Left lobe of liver (tissue), 2 donors: ENCODE results near the gene RNF4. TPM values are rescaled to one million over a fixed set of nuclear protein-coding genes. Genes with fewer than 3 reads are reported as not detected.
A peak's percentile ranks its signal among the peaks of the same experiment; 100 is the strongest.
"Not testable (repeated sequence)": the region's sequence is repeated elsewhere in the genome, so short reads cannot be mapped to it uniquely, and the experiment has no call there.

ENCODE experiments used
- ATAC-seq: fragments of 200-7000 bp; cut with Tn5 transposase; one replicate; pipeline ENCODE4 v1.9.1; 2020; ENCODE audit warnings: mild to moderate bottlenecking, moderate library complexity
- DNase-seq: peaks from one replicate; pipeline ENCODE4 v3.0.0-alpha.2; 2020; ENCODE audit warnings: low spot score
- total RNA-seq: library from RNA; stranded (reverse); gene quantifications from one replicate; pipeline ENCODE4 v1.2.1, GENCODE V29; 2021
- donor health status: DM: no; HTN: no; CAD: no; lungs with moderate emphysema.
- donor health status: DM: no; HTN: yes; CAD: no.

Gene RNF4
- total RNA-seq, 1 donor from 2014 or later = 16.7 TPM

DNA sequence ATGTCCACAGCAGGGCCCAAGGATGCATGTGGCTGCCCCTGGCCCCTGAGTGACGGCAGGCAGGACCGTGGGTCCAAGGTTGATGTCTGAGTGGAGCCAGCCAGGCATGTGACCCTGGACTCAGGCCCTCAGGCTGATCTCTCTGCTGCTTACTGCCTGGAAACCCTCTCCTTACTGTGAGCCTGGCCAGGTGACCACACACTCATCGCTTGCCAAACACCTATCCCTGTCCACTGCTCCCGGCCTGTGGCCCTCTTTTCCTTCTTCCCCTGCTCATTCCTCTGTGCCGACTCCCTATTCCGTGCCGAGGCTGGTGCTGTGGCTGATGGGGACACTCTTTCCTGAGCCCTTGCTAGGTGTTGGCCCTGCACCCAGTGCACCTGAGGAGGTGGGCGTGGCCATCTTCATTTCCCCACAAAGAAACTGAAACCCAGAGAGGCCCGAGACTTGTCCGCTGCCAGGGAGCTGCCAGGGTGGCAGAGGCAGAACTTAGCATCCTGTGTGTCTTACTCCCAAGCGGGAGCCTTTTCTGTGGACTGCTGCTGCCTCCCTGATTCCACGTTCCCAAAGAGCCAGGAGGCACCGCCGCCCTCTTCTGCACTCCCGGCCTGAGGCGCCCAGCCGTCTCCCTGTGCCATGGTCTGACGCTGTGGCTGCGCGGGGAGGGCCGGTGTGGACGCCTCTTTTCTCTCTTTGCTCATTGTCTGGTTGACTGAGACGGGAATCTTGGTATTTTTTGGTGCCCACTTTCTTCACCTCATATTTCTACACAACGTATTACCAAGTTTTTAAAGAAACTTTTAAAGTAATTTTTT is 11.2 kb upstream of the RNF4 start:
- DNase-seq (no peak), ATAC-seq (no peak)

DNA sequence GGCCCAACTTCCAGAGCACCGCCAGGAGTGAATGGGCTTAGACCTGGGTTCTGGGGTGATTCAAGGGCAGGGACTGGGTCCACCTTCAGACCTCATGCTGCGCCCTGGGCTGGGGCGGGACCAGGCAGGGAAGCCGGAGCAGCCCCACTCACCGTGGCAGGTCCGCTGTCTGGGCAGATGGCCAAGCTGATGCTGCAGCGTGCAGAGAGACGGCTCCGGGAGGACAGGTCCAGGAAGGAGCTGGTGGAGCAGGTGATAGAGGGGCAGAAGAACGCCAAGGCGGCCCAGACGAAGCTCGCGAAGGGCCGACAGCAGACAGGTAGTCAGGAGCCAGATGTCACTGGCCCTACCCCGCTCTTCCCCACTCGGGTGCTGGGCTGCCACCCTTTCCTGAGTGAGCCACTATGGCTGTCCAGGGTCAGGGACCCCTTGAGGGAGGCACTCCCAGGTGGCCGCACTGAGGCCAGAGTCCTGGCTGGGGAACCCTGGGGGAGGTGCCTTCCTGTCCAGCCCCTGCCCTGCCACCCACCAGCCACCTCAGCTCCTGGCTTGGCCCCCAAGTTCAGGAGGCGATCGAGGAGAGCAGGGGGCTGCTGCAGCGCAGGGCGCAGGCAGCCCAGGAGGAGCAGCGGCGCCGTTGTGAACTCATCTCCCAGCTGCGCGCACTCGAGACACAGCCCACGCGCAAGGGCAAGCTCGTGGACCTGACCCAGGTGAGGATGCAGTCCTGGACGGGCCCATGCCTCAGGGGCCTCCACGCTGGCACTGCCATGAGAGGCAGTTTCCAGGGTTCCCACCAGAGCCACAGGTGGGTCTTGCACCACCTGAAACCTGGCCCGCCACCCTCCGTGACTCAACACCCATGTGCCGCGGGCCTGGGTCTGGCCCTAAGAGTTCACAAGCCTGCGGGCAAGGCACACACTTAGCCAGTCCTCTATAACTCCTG is 10.1 kb upstream of the RNF4 start:
- ATAC-seq (no peak), DNase-seq (no peak)

DNA sequence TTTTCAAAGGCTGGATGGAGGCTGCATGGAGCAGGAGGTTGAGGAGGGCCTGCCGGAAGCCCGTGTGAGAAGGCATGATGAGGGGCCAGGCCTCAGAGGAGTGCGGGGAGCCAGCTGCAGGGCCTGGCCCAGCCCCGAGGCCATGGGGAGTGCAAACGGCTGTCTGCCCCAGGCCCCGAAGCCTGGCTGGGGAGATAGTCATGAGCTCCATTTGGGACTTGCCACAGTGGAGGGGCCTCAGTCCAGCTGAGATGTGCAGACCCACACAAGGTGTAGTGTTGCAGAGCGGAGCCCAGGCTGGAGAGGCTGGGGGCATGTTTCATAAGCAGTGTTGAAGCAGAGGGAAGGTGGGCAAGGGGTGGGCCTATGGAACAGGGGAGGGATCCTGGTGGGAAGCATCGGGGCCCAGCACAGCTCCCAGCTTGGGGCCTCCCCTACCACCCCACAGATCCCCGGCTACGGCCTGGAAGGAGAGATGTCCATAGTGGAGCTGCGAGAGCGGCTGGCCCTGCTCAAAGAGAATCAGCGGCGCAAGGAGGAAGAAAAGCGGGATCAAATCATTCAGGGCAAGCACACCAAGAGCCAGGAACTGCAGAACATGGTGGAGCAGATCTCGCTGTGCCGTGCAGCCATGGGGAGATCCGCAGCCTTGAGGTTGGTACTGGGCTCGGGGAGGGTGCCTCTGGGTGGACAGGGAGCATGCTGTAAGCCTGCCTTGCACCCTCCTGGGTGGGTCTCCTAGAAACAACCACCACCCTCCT is 9.1 kb upstream of the RNF4 start:
- no peak for DNase-seq

DNA sequence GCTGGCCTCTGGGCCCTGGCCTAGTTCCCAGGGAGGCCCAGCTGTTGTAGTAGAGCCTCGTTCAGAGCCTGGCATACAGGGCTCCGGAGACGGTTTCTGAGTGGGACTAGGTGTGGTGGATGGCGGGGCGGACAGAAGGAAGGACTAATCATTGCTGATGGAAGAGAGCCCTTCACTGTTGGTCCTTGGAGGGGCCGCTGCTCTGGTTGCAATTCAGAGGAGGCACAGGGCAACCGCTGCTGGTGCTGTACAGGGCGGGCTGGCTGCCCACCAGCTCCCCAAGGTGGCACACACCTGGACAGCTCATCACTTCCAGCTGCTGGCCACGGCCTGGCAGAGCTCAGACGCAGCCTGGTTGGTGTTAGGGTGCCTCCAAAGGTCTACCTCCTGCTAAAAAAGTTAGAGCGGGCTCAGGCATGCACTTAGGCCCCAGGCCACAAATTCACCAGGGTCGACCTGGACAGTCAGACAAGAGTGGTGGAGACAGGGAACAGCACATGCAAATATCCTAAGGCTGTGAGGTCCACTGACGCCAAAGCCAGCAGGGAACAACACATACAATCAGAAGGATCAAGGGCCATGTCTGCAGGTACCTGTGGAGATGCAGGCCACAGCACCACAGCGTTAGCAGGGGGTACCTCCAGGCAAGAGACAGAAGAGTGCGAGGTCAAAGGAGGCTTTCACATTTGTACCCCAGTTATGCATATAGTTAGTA is 7.5 kb upstream of the RNF4 start:
- no peak for DNase-seq
- ATAC-seq = no peak

More for the DNA sequence above, 9.1 kb upstream of the RNF4 start:
- ATAC-seq = no peak

DNA sequence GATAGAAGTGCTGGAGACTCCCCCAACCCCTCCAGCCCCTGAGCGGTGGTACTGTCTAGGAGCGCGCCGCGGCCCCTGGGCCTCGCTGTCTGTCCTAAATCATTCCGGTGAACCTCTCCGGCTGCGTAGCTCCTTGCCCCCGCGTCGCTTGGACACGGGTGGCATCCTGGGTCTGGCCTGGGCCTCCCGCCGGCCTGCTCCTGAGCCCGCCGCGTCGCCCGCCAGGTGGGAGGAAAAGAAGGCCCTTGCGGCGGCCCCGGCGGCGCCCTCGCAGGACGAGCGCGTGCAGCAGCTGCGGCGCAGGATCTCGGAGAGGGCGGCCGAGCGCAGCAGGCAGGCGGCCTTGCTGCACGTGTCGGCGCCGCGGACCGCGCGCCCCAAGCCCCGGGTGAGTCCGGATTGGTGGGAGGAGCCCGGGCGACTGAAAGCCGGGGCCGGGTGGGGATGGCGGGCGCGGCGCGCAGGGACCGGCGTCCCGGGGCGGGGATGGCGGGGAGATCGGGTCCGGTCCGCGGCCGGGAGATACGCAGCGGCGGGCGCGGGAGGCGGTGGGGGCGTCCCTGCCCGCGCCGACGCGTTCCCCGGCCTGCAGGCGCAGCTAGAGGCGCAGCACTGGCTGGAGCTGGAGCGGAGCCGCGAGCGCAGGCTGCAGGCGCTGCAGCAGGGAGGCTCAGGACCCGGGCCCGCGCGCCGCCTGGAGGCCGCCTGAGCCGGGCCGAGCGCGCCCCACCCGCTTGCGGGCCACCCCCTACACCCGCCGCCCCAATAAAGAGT is 6.5 kb upstream of the RNF4 start:
- DNase-seq = peak; percentile 67
- ATAC-seq = peak; percentile 96

DNA sequence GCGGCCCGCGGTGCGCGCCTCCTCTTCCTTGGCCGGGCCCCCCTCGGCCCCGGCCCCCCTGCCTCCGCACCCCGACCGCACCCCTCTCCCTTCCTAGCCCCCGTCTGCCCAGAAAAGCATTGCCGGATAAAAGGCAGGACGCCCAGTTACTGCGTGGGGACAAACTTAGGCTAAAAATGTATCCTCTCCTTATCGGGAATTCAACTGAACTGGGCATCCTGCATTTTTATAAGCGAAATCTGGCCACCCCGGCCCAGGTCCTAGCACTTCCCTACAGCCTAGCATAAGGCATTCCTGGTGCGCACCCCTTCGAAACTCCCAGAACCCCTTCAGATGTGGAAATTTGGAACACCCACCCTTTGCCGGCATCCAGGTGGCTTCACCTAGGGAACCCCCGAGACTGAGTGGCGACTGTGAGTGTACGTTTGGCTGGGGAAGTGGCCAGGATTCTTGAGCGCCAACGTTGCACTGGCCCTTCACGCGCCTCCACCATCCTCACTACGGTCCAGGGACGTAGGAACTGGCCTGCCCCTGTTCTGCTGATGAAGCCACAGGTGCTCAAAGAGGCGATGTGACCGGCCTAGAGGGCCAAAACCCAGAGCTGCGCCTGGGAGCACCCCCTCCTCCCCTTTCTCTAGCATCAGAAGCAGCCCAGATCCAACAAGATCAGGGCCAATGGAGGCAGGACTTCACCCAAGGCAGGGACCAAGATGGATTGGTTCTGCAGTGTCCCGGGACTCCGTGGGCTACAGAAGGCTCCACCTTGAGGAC is 5.7 kb upstream of the RNF4 start:
- no peak for ATAC-seq
- no peak for DNase-seq

DNA sequence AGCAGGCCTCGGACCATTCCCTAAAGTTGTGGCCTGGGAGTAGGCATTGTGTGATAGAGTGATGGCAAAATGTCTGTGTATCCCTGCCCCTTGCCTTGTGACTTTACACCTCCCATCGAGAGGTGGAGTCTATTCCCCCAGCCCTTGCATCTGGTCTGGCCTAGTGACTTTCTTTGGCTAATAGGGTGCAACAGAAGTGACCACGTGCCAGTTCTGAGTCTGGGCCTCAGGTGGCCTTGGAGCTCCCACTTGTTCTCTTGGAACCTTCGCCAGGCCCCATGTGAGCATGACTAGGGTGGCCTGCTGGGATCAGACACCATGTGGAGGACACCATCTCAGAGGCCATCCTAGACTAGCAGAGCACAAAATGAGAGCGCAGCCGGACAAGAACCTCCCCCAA is 3.9 kb upstream of the RNF4 start:
- DNase-seq (no peak), ATAC-seq (no peak)

DNA sequence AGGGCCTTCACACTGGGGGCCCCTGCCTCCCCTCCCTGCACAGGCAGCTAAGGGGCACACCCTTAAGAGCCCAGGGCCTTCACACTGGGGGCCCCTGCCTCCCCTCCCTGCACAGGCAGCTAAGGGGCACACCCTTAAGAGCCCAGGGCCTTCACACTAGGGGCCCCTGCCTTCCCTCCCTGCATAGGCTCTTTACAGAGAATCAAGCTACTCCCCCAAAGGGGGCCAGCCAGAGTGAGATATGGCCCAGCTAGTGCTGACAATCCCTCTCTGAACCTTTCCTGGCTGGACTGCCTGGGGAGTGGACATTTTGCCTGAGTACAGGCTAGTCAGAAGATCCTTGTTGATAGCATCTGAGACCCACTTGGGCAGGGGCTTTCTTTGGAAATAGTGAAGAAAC is 3.4 kb upstream of the RNF4 start:
- not testable (repeated sequence) for DNase-seq, ATAC-seq

DNA sequence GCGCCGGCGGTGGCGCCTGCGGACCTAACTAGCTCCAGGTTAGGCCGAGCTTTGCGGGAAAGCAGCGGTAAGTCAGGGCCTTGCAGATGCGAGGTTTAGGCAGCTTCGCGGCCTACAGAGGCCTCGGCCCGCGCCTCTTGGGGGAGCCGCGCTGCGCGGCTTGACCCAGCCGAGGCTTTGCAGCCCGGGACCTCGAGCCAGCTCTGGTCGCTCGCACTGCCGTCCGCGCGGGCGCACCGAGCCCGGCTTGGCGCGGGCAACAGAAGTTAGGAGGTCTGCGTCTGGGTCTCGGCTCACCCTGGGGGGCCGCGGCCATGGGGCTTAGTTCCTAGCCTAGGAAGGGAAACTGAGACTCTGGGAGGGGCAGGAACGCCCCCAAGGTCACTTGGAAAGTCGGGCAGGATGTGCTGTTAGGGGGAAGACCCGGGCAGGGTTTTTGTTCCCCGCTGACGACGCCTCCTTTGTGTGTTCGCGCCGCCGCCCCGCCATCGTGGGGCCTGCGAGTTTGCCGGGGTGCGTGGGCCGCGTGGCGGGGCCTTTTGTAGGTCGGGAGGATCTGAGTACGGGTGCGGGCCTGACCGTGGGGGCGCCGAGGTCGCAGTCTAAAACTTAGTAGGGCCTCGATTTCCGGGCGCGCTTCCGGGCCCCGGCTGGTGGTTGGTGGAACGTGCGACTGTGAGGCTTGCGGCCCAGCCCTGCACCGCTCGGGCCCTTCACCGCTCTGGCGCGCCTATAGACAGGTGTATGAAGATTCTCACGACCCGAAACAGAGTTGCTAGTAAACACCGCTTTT is 482 bp downstream of the RNF4 start:
- peak; percentile 54 for ATAC-seq
- peak; percentile 56 for DNase-seq

DNA sequence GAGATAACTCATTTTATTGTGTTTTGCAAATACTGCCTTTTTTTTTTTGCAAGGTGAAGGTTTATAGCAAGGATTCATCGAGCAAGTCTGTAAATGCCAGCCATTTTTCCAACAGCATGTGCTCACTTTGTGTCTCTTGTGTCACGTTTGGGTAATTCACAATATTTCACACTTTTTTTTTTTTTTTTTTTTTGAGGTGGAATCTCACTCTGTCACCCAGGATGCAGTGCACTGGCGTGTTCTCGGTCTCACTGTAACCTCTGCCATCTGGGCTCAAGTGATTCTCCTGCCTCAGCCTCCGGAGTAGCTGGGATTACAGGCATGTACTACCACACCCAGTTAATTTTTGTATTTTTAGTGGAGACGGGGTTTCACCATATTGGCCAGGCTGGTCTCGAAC is 1.9 kb downstream of the RNF4 start:
- DNase-seq = no peak
- ATAC-seq = no peak

DNA sequence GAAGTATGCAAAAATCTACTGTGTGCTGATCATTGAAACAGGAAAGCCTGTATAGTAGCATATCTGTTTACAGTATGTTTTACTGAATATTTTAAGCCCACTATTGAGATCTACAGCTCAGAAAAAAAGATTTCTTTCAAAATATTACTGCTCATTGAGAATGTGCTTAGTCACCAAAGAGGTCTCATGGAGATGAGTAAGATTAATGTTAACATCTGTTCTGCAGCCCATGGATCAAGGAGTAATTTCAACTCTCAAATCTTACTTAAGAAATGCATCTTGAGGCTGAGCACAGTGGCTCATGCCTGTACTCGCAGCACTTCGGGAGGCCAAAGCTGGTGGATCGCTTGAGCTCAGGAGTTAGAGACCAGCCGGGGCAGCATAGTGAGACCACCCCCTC is 3.3 kb downstream of the RNF4 start:
- no peak for ATAC-seq
- DNase-seq = no peak

DNA sequence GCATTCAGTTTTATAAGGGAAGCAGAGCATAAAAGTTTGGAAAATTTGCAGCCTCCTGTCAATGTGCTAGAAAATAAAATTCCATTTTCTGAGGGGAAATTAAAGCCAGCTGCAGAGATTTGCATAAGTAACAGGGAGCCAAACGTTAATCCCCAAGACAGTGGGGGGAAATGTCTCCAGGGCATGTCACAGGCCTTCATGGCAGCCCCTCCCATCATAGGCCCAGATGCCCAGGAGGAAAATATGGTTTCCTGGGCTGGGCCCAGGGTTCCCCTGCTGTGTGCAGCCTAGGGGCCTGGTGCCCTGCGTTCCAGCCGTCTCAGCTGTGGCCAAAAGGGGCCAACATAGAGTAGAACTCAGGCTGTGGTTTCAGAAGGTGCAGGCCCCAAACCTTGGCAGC is 9.3 kb downstream of the RNF4 start:
- DNase-seq (no peak), ATAC-seq (no peak)

DNA sequence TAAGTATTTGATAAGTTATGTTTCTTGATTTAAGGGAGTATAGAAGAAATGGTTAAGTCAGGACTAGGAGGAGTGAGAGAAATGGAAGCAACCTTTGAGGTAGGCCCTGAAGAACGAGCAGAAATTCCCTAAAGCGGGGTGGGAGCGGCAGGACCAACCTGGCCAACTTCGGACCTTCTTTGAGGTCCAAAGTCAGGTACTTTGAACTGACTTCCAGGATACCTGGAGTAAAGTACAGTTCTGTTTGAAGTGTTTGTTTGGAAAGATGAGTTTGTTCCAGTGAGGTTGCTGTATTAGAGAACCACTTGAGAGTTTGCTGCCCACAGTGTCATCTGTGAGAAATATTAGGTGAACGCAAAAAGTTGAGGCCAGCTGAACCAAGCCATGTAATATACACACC is 11.7 kb downstream of the RNF4 start:
- ATAC-seq (peak; percentile 47), DNase-seq (no peak)

DNA sequence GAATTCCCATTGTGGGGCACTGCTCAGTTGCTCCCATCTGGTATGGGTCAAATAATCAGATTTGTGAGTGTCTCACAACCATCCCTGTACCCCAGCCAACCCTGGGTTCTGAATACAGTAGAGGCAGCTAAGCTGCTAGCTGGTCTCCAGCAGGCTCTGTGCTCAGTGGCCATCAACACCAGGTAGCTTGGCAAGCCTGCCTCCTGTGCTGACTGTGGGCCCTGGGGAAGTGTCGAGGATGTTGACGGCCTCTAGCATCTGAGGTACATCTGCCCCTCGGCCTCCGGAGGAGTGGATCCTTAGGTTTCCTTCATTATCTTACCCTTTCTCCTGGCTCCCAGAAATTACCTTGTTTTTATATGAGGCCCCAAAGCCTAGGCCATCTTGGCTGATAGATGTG is 13.3 kb downstream of the RNF4 start:
- DNase-seq (no peak), ATAC-seq (no peak)

DNA sequence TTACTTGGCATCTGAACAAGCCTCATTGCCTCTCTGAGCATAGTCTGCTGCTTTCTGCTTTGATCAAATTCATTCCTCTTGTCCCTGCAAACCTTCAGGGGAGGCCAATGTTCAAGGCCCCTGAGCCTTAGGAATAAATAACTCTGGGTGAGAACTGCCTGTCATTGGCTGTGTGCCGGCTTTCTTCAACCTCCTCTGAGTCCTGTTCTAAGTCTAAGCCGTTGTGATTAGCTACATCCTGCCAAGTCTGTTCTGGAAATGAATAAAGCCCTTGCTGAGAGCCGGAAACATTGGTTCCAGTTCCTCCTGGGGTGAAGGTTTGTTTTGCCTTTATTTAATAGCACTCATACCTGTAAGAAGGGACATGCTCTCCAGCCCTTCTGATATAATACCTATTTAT is 13.8 kb downstream of the RNF4 start:
- peak; percentile 50 for ATAC-seq
- no peak for DNase-seq

DNA sequence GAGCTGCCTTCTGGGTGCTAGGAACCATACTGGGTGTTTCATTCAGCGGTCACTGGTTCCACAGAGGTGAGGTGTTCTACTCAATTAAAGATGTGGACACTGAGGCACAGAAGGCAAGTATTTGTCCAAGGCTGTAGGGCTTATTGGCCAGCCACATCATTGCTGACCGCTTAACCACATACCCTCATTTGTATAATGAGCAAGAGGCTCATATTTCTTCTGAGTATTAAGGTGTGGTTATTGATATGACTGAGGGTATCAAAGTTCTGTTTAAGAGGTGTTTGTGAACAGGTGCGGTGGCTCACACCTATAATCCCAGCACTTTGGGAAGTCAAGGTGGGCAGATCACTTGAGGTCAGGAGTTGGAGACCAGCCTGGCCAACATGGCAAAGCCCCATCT is 14.3 kb downstream of the RNF4 start:
- no peak for DNase-seq
- no peak for ATAC-seq

DNA sequence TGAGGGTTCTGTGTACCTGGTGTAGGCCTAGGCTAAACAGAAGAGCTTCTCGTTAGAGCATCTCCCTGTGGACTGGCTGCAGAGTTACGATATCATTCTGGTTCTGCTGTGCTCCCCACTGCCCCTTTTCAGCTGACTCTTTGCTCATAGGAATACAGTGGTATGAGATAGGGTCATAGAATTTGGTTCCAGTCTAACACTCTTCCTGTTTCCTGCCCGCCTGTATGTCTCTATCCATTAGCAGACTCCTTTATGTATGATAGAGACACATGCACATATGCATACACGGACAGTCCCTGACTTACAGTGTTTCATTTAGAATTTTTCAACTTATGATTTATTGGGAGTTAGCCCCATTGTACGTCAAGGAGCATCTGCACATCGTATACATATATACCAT is 15.3 kb downstream of the RNF4 start:
- DNase-seq (no peak), ATAC-seq (no peak)

DNA sequence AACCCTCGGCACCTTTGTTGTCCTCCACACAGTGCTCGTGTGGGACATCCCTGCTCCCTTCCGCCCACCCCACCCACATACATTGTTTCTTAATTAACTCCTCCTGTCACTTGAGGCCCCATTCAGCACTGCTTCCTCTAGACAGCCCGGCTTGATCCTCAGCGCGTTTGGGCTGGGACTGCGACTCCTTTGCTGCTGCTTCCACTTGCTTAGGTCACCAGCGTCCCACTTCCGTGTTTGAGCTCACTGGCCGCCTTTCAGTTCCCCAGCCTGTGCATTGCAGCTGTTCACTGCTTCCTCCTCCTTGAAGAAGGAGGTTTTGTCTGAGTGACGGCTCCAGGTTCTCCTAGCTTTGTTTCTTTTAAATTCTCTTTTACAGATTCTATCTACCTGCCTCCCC is 16.1 kb downstream of the RNF4 start:
- peak; percentile 59 for ATAC-seq
- peak; percentile 60 for DNase-seq
